Measurements from ENCODE around the gene MYRIP.

DNA sequence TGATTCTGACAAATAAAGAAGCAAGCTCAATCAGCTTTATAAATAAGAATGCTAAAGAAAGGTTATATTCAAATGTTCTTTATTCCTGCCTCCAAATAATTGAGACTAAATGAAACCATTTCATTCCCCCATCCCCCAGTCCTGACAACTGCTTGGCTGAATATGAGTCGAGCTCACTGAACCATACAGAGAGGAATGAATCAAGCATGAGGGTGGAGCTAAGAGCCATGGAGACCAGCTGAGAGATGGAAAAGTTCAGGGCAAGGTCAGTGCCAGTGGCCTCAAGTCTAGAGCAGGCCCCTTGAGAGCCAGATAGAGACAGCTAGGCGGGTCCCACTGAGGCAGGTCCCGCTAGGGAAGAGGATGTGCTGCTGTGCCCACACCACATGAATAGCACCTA lies 311.4 kb downstream of the MYRIP start:
- TF ChIP-seq, protein P1, sequence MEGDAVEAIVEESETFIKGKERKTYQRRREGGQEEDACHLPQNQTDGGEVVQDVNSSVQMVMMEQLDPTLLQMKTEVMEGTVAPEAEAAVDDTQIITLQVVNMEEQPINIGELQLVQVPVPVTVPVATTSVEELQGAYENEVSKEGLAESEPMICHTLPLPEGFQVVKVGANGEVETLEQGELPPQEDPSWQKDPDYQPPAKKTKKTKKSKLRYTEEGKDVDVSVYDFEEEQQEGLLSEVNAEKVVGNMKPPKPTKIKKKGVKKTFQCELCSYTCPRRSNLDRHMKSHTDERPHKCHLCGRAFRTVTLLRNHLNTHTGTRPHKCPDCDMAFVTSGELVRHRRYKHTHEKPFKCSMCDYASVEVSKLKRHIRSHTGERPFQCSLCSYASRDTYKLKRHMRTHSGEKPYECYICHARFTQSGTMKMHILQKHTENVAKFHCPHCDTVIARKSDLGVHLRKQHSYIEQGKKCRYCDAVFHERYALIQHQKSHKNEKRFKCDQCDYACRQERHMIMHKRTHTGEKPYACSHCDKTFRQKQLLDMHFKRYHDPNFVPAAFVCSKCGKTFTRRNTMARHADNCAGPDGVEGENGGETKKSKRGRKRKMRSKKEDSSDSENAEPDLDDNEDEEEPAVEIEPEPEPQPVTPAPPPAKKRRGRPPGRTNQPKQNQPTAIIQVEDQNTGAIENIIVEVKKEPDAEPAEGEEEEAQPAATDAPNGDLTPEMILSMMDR (IDR thresholded peaks at IDR 0.05; ENCODE audit: low read depth, low read length): no peak
- TF ChIP-seq EZH2phosphoT487 (IDR thresholded peaks at IDR 0.05; ENCODE audit: low read depth): no peak

Measured in OCI-LY3 (cell line).